ENCODE data around the gene OARD1. TPM values are rescaled to one million over a fixed set of nuclear protein-coding genes. Genes with fewer than 3 reads are reported as not detected.
A peak's percentile ranks its signal among the peaks of the same experiment; 100 is the strongest.

OARD1 gene
- total and polyA plus RNA-seq, 3 donors from 2014 or later, result 47.6 to 90.8 (median 55.8) TPM

DNA sequence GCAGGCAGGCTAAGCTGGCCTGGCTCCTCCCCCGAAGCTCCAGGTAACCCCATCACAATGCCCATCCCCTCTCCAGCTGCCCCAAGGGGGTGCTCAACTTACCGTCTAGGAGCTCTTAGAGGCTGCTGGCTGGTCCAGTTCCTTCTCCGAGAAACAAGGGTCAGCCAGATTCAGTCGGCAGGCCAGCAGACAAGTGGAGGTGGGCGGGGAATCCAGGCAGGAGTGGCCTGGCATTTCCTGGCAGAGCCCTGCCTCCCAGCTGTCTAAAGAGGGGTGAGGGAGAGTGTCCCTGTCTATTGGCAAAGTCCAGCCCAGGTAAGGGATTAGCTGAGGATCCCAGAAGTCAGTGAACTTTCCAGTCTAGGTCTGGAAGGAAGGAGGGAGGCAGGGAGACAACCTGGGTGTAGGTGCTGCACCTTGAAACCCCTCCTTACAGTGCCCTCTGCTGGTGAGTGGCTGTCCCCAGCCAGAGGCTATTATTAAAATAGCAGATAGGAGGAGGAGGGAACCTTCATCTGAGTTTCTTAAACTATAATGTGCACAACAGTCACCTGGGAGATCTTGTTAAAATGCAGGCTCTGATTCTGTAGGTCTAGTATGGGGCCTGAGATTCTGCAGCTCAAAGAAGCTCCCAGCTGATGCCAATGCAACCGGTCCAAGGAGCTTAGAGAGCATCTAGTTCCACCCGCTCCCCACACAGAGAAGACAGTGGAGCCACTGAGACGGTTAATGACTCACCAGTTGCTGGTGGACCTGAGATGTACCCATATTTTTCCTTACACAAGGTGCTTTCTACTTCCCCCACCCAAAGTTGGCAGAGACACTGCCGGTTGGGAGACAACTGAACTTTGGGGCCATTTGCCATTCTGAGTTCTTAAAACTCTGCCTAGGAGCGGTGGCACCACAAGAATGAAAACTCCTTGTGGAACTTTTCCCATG is 32.8 kb downstream of the OARD1 start, which contains the start of gene UNC5CL:
TSS of gene UNC5CL (minus strand) at position 162 of the 939 bp plus-strand sequence. CDS start 4,147 bp downstream, outside the sequence.
- H3K4me1 ChIP-seq, result no peaks in the 10 kb centered on the region
- intact Hi-C loops (cut with DNase I; ENCODE audit: low total_unique reads), result loop anchor here (10.0 kb wide), 1 partner anchor 145 kb away; no protein-coding TSS in a partner anchor
- TF ChIP-seq POLR2A (IDR thresholded peaks at IDR 0.05), result no peak
- TF ChIP-seq, protein P1, sequence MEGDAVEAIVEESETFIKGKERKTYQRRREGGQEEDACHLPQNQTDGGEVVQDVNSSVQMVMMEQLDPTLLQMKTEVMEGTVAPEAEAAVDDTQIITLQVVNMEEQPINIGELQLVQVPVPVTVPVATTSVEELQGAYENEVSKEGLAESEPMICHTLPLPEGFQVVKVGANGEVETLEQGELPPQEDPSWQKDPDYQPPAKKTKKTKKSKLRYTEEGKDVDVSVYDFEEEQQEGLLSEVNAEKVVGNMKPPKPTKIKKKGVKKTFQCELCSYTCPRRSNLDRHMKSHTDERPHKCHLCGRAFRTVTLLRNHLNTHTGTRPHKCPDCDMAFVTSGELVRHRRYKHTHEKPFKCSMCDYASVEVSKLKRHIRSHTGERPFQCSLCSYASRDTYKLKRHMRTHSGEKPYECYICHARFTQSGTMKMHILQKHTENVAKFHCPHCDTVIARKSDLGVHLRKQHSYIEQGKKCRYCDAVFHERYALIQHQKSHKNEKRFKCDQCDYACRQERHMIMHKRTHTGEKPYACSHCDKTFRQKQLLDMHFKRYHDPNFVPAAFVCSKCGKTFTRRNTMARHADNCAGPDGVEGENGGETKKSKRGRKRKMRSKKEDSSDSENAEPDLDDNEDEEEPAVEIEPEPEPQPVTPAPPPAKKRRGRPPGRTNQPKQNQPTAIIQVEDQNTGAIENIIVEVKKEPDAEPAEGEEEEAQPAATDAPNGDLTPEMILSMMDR (IDR thresholded peaks at IDR 0.05), result peak in 2 of 3 experiments; percentile 42 to 51
- H3K36me3 ChIP-seq (ENCODE audit: low read depth, missing control alignments), result no peaks in the 10 kb centered on the region
- H3K27me3 ChIP-seq, result no peaks in the 10 kb centered on the region
- 85 to 90% methylated on average over 10 of the region's 10 CpGs for WGBS, 2 donors
- peak; percentile 49 for DNase-seq
- no peaks in the 10 kb centered on the region for H3K9me3 ChIP-seq
- H3K27ac ChIP-seq, result no peak within 1 kb of the TSS
- no peak within 1 kb of the TSS for H3K4me3 ChIP-seq

- no peak for TF ChIP-seq POLR2A (IDR thresholded peaks at IDR 0.05)
- TF ChIP-seq, protein P1 (IDR thresholded peaks at IDR 0.05), result no peak
- WGBS, 2 donors, result 100% methylated on average over 1 to 3 of the region's 3 CpGs
- intact Hi-C loops (cut with DNase I; ENCODE audit: low total_unique reads), result loop anchor here (10.0 kb wide), 1 partner anchor 143 kb away; no protein-coding TSS in a partner anchor
Observed at GRCh38 chr6:41038205-41038604, 34.0 kb downstream of the OARD1 start.

DNA sequence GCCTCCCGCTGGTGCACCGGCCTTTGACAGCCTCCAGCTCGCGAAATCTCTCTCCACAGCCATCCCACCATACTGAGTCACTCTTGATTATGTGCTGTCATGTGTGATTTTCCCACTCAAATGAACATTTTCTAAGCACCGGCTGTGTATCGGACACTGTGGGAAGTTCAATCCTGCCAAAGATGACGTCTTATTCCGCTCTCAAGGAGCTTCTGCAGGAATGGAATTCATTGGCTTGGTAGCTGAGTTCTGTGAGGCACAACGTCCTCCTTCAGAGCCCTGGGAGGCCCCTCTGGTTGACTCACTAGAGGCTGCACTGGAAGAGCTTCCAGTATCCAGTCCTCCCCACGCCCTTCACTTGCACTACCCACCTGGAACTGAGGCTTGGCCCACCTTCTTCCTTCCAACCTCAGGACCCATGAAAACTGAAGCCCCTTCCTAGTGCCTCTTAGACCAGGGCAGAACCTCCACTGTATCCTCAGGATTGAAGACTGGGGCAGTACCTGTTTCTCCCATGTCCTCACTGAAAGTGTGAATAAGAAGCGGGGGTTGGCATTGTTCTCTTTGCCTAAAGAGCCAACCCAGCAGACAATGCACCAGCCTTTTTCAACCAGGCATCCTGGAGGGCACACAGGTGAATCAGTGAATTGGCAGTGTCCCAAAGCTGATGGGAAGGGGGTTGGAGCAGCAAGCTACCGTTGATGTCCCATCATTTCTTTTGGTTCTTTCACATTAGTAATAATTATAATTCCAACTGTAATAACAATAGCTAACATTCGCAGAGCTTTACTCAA is 34.9 kb downstream of the OARD1 start:
- H3K27me3 ChIP-seq, result no peaks in the 10 kb centered on the region
- H3K9me3 ChIP-seq, result no peaks in the 10 kb centered on the region
- H3K4me3 ChIP-seq, result no peak overlapping the region
- intact Hi-C loops (cut with DNase I; ENCODE audit: low total_unique reads), result loop anchor here (10.0 kb wide), 1 partner anchor 143 kb away; no protein-coding TSS in a partner anchor
- H3K27ac ChIP-seq, result no peak overlapping the region
- WGBS, 2 donors, result 79 to 92% methylated on average over 13 of the region's 13 CpGs
- no peaks in the 10 kb centered on the region for H3K36me3 ChIP-seq (ENCODE audit: low read depth, missing control alignments)
- TF ChIP-seq POLR2A (IDR thresholded peaks at IDR 0.05), result no peak
- TF ChIP-seq, protein P1 (IDR thresholded peaks at IDR 0.05), result no peak
- no peaks in the 10 kb centered on the region for H3K4me1 ChIP-seq
- DNase-seq, result no peak

More at GRCh38 chr6:41038205-41038604, 34.0 kb downstream of the OARD1 start:
- Histone ChIP-seq H3K27me3 (no peaks in the 10 kb centered on the region), H3K36me3 (ENCODE audit: low read depth, missing control alignments) (no peaks in the 10 kb centered on the region), H3K4me3 (no peak overlapping the region), H3K9me3 (no peaks in the 10 kb centered on the region), H3K4me1 (no peaks in the 10 kb centered on the region), H3K27ac (no peak overlapping the region)
- DNase-seq, result no peak

- WGBS, 2 donors, result 100% methylated on average over 2 of the region's 2 CpGs
- Histone ChIP-seq H3K4me1 (no peaks in the 10 kb centered on the region), H3K27me3 (no peaks in the 10 kb centered on the region), H3K27ac (no peak overlapping the region), H3K9me3 (no peaks in the 10 kb centered on the region), H3K36me3 (ENCODE audit: low read depth, missing control alignments) (no peaks in the 10 kb centered on the region), H3K4me3 (no peak overlapping the region)
- intact Hi-C loops (cut with DNase I; ENCODE audit: low total_unique reads), result loop anchor here (10.0 kb wide), 1 partner anchor 142 kb away; no protein-coding TSS in a partner anchor
- no peak for DNase-seq
- TF ChIP-seq POLR2A (IDR thresholded peaks at IDR 0.05), result no peak
- TF ChIP-seq, protein P1 (IDR thresholded peaks at IDR 0.05), result no peak
Observed at GRCh38 chr6:41036601-41037000, 35.6 kb downstream of the OARD1 start.
